Kidney (tissue), 14 donors: Measurements from ENCODE around the gene RIN3. TPM values are rescaled to one million over a fixed set of nuclear protein-coding genes. Genes with fewer than 3 reads are reported as not detected.

Experiments used
- DNase-seq, 5 donors: peaks; one replicate each; pipeline ENCODE4 v3.0.0-alpha.2; 2013 to 2020
- FAIRE-seq: peaks from 2 replicates; lab custom pipeline; 2012; peaks lifted over from hg19 to GRCh38; lab: Jason Lieb, UNC
- H3K27ac ChIP-seq, 2 donors: one replicate each; pipeline ENCODE4 v1.7.0; 2013; ENCODE audit warnings: low read depth in 2 of 2, low read length in 2 of 2, inconsistent platforms in 1 of 2
- H3K27me3 ChIP-seq: one replicate; pipeline ENCODE4 v1.7.1; 2013; ENCODE audit warnings: low read length, inconsistent platforms; ENCODE audit not compliant: control insufficient read depth, insufficient read depth
- H3K36me3 ChIP-seq, 3 donors: one replicate each; pipeline versions ENCODE4 v1.7.0 to v1.7.1; 2013; ENCODE audit warnings: low read length in 3 of 3, control low read depth in 1 of 3, inconsistent platforms in 1 of 3; ENCODE audit not compliant: insufficient read depth in 3 of 3, control insufficient read depth in 2 of 3
- H3K4me1 ChIP-seq, 3 donors: one replicate each; pipeline versions ENCODE4 v1.7.0 to v1.7.1; 2013; ENCODE audit warnings: low read length in 3 of 3, inconsistent platforms in 1 of 3, low read depth in 1 of 3; ENCODE audit not compliant: control insufficient read depth in 2 of 3, insufficient read depth in 2 of 3
- H3K4me3 ChIP-seq, 3 donors: one replicate each; pipeline versions ENCODE4 v1.7.0 to v1.8.1; 2013; ENCODE audit warnings: low read length in 3 of 3, control low read depth in 1 of 3, inconsistent platforms in 1 of 3
- H3K9ac ChIP-seq, 3 donors: one replicate each; pipeline versions ENCODE4 v1.7.0 to v1.7.1; 2013; ENCODE audit warnings: low read length in 3 of 3, control low read depth in 1 of 3, inconsistent platforms in 1 of 3
- H3K9me3 ChIP-seq, 3 donors: one replicate each; pipeline versions ENCODE4 v1.7.0 to v1.7.1; 2013; ENCODE audit warnings: low read length in 3 of 3, control low read depth in 1 of 3, inconsistent platforms in 1 of 3; ENCODE audit not compliant: control insufficient read depth in 2 of 3, insufficient read depth in 1 of 3
- intact Hi-C: fragments of 100-400 bp; cut with DNase I; formaldehyde crosslinking; loops from one replicate; pipeline ENCODE4 v1.11.1; 2022
- polyA plus RNA-seq: library from polyadenylated mRNA; stranded (reverse); fragments of 350-450 nt; fragmentation: Illumina TruSeq; extraction: RNeasy Lipid Tissue Mini Kit (QIAGEN cat#74804); gene quantifications from one replicate; pipeline ENCODE4 v1.2.3, GENCODE V29; 2014; ENCODE audit warnings: low read depth, low replicate concordance; ENCODE audit not compliant: insufficient read depth
- total RNA-seq: library from RNA; stranded (reverse); fragmentation: NEBNext Ultra II Directional; extraction: Animal tissue kit (Norgen Biotek cat#: 25700); gene quantifications from one replicate; pipeline ENCODE4 v1.2.1, GENCODE V29; 2021
- TF ChIP-seq, protein P1 (sequence below): IDR thresholded peaks from 3 replicates; pipeline ENCODE4 v1.5.1; 2012; ENCODE audit warnings: mild to moderate bottlenecking, moderate library complexity, borderline replicate concordance; ENCODE audit not compliant: insufficient read depth; ENCODE audit errors: extremely low read depth
- donor health status: control.
- donor health status: control.
- donor health status: control.
- donor health status: control.
- donor health status: control.
- donor health status: DM: yes; HTN: yes; CAD: no.
- donor health status: Normal renal cell carcinoma (clear cell type).

The RIN3 gene
- total and polyA plus RNA-seq, 2 donors from 2014 or later: 7.1 to 30.4 TPM

DNA sequence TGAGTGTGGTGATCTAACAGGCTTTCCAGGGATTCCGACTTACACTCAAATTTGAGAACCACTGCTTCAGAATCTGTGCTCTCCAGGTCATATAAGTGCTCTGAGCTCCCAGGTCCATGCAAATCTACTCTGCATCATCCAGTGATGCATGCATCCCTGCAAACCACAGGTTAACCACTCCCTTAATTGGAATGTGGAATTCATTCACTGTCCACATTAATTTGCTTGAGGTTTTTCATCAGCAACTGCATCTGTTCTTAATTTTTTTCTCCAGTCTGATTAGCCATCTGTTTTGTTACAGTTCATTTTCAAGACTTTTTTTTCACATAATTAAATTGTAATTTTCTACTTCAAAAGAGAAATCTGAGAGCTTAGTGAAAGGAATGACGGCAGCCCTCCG, 43.4 kb upstream of the RIN3 start:
- peaks cover 0 to 12% (median 5%) of the 10 kb centered on the region in 3 donors for H3K9me3 ChIP-seq
- H3K27me3 ChIP-seq: no peaks in the 10 kb centered on the region
- no peak for FAIRE-seq
- no peak overlapping the region for H3K27ac ChIP-seq
- DNase-seq: no peak
- H3K4me3 ChIP-seq: no peak overlapping the region
- TF ChIP-seq, protein P1, sequence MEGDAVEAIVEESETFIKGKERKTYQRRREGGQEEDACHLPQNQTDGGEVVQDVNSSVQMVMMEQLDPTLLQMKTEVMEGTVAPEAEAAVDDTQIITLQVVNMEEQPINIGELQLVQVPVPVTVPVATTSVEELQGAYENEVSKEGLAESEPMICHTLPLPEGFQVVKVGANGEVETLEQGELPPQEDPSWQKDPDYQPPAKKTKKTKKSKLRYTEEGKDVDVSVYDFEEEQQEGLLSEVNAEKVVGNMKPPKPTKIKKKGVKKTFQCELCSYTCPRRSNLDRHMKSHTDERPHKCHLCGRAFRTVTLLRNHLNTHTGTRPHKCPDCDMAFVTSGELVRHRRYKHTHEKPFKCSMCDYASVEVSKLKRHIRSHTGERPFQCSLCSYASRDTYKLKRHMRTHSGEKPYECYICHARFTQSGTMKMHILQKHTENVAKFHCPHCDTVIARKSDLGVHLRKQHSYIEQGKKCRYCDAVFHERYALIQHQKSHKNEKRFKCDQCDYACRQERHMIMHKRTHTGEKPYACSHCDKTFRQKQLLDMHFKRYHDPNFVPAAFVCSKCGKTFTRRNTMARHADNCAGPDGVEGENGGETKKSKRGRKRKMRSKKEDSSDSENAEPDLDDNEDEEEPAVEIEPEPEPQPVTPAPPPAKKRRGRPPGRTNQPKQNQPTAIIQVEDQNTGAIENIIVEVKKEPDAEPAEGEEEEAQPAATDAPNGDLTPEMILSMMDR: no peak
- no peaks in the 10 kb centered on the region for H3K36me3 ChIP-seq
- no peaks in the 10 kb centered on the region for H3K4me1 ChIP-seq
- intact Hi-C loops: no loop called here
- H3K9ac ChIP-seq: no peak overlapping the region

DNA sequence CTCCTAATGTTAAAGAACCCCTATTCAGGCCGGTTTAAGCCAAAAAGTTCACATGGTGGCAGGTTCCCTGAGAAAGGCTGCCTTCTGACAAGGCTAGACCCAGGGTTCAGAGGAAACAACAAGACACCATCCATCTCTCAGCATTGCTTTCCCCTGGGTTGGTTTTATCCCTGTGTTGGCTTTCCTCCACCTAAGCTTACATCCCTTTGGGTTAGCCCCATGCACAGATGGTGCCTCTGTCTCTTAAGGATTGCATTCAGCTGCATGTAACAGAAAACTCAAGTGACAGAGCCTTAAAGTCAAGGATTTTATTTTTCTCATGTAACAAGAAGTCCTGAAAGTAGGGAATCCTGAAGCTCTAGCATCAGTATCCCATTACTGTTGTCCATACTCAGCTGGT, 42.8 kb upstream of the RIN3 start:
- Histone ChIP-seq H3K27ac (no peak overlapping the region), H3K36me3 (no peaks in the 10 kb centered on the region), H3K9me3 (peaks cover 0 to 12% (median 5%) of the 10 kb centered on the region in 3 donors), H3K4me1 (no peaks in the 10 kb centered on the region), H3K9ac (no peak overlapping the region), H3K27me3 (no peaks in the 10 kb centered on the region), H3K4me3 (no peak overlapping the region)
- TF ChIP-seq, protein P1: no peak
- intact Hi-C loops: no loop called here
- DNase-seq (peak in 1 of 5 donors; percentile 7), FAIRE-seq (no peak)

DNA sequence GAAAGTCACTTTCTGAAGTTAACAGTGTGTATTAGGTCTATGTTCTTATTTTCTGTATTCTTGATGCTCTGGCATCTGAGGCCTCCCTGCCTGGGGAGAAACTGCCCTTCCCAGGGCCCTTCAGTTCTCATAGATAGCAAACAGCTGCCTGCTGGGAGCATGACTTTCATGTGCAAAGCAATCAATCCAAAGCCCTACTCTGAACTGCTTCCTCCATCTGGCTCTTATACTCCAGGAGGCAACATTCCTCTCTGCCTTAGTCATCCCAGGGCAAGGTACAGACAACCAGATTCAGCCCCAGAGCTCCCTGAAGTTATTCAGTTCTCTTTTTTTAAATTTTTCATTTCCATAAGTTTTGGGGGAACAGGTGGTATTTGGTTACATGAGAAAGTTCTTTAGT, 41.7 kb upstream of the RIN3 start:
- Histone ChIP-seq H3K9me3 (peaks cover 0 to 6% (median under 1%) of the 10 kb centered on the region in 3 donors), H3K4me3 (no peak overlapping the region), H3K27ac (no peak overlapping the region), H3K36me3 (no peaks in the 10 kb centered on the region), H3K9ac (no peak overlapping the region), H3K27me3 (no peaks in the 10 kb centered on the region), H3K4me1 (no peaks in the 10 kb centered on the region)
- FAIRE-seq (no peak), DNase-seq (no peak)
- intact Hi-C loops: no loop called here
- TF ChIP-seq, protein P1: no peak

DNA sequence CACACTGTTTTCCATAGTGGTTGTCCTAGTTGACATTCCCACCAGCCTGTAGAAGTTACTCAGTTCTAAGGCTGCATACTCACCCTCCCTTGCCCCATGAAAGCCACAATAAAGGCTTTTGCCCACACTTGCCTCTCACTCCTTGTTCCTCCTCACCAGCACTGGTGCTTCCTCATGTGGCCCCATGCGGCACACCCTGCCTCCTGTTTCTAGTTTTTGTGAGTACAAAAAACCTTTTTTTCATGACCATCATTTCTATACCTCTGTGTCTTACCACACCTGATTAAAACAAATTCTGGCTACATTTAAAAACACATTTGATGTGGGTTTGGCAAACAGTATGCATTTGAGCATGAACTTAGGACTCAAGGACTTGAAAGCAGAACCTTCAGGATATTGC, 40.7 kb upstream of the RIN3 start:
- intact Hi-C loops: no loop called here
- Histone ChIP-seq H3K27ac (no peak overlapping the region), H3K4me1 (no peaks in the 10 kb centered on the region), H3K27me3 (no peaks in the 10 kb centered on the region), H3K9me3 (peaks cover 0 to 3% (median 0%) of the 10 kb centered on the region in 3 donors), H3K9ac (no peak overlapping the region), H3K4me3 (no peak overlapping the region), H3K36me3 (no peaks in the 10 kb centered on the region)
- DNase-seq (no peak), FAIRE-seq (no peak)
- TF ChIP-seq, protein P1: no peak
